Peyer's patch (tissue), 4 donors: Measurements from ENCODE around the gene PRR5L. TPM values are rescaled to one million over a fixed set of nuclear protein-coding genes. Genes with fewer than 3 reads are reported as not detected.

Experiments
- DNase-seq, 3 donors: peaks; one replicate each; pipeline ENCODE4 v3.0.0-alpha.2; 2017 to 2019
- H3K27ac ChIP-seq, 4 donors: fragments of 200-600 bp; sonication (generic); one replicate each; pipeline ENCODE4 v1.5.1; 2016 to 2019
- H3K27me3 ChIP-seq, 2 donors: fragments of 200-600 bp; sonication (generic); one replicate each; pipeline ENCODE4 v1.5.1; 2019
- H3K36me3 ChIP-seq, 3 donors: fragments of 200-600 bp; sonication (generic); one replicate each; pipeline ENCODE4 v1.5.1; 2016 to 2019
- H3K4me1 ChIP-seq, 4 donors: fragments of 200-600 bp; sonication (generic); one replicate each; pipeline ENCODE4 v1.5.1; 2016 to 2019
- H3K4me3 ChIP-seq, 4 donors: fragments of 200-600 bp; sonication (generic); 1 replicate in 3 of 4; 2 replicates in 1 of 4; pipeline ENCODE4 v1.5.1; 2016 to 2019; ENCODE audit warnings: mild to moderate bottlenecking in 1 of 4
- H3K9me3 ChIP-seq, 4 donors: fragments of 200-600 bp; sonication (generic); one replicate each; pipeline ENCODE4 v1.5.1; 2016 to 2019; ENCODE audit warnings: mild to moderate bottlenecking in 1 of 4
- CTCF ChIP-seq, 6 experiments: fragments of 450-650 bp in 4 of 6; fragments of 200-600 bp in 2 of 6; sonication (generic) in 1 of 6; IDR thresholded peaks; one replicate each; pipeline ENCODE4 v1.5.1; 2017 to 2019; ENCODE audit warnings: antibody characterized with exemption in 6 of 6, mild to moderate bottlenecking in 3 of 6, moderate library complexity in 1 of 6
- POLR2A ChIP-seq, 2 donors: fragments of 450-650 bp; IDR thresholded peaks; one replicate each; pipeline ENCODE4 v1.5.1; 2017; ENCODE audit warnings: antibody characterized with exemption in 2 of 2, mild to moderate bottlenecking in 2 of 2, moderate library complexity in 2 of 2
- total RNA-seq, 4 donors: library from RNA; depleted of rRNA; stranded (reverse); fragments of >200 nt; gene quantifications; one replicate each; pipeline ENCODE4 v1.1.0, GENCODE V29; 2016

Gene PRR5L
- total RNA-seq, 4 donors from 2014 or later: 74.3 to 100 (median 89.9) TPM

DNA sequence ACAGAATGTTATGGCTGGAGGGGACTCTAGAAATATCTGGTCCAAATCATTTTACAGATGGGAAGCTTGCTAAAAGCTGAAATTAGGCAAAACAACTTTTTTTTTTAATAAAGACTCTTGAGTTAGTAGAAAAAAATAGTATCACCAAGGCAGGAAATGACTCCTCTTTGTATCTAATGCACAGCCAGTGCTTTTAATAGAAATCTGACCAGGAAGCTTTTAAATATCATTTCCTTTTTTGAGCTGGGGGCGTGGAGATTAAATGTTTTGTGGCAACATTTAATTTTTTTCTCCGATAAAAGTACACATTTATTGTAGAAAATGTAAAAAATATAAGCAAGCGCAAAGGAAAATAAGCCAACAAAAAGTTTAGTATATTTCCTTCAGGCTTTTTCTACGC, 191.5 kb downstream of the PRR5L start:
- no peak for TF ChIP-seq CTCF (IDR thresholded peaks at IDR 0.05)
- no peak for TF ChIP-seq POLR2A (IDR thresholded peaks at IDR 0.05)
- no peaks in the 10 kb centered on the region for H3K27me3 ChIP-seq
- H3K27ac ChIP-seq: no peak overlapping the region
- H3K4me3 ChIP-seq: no peak overlapping the region
- H3K36me3 ChIP-seq: peaks cover 0 to 82% (median 0%) of the 10 kb centered on the region in 3 donors
- H3K4me1 ChIP-seq: peaks cover 0 to 4% (median 0%) of the 10 kb centered on the region in 4 donors
- H3K9me3 ChIP-seq: no peaks in the 10 kb centered on the region
- DNase-seq: no peak

- Histone ChIP-seq H3K27ac (no peak overlapping the region), H3K4me3 (no peak overlapping the region), H3K9me3 (no peaks in the 10 kb centered on the region), H3K4me1 (peaks cover 0 to 4% (median 0%) of the 10 kb centered on the region in 4 donors), H3K27me3 (no peaks in the 10 kb centered on the region), H3K36me3 (peaks cover 0 to 83% (median 0%) of the 10 kb centered on the region in 3 donors)
- no peak for DNase-seq
- no peak for TF ChIP-seq CTCF (IDR thresholded peaks at IDR 0.05)
- no peak for TF ChIP-seq POLR2A (IDR thresholded peaks at IDR 0.05)
Measured at GRCh38 chr11:36488096-36488495, 192.0 kb downstream of the PRR5L start.

- H3K4me1 ChIP-seq: peaks cover 0 to 4% (median 0%) of the 10 kb centered on the region in 4 donors
- no peak for DNase-seq
- no peak overlapping the region for H3K4me3 ChIP-seq
- no peaks in the 10 kb centered on the region for H3K27me3 ChIP-seq
- no peaks in the 10 kb centered on the region for H3K9me3 ChIP-seq
- H3K36me3 ChIP-seq: peaks cover 0 to 91% (median 0%) of the 10 kb centered on the region in 3 donors
- no peak for TF ChIP-seq POLR2A (IDR thresholded peaks at IDR 0.05)
- TF ChIP-seq CTCF (IDR thresholded peaks at IDR 0.05): no peak
- no peak overlapping the region for H3K27ac ChIP-seq
Measured at GRCh38 chr11:36490026-36490806, 194.1 kb downstream of the PRR5L start.

- H3K36me3 ChIP-seq: peaks cover 0 to 94% (median 0%) of the 10 kb centered on the region in 3 donors
- no peaks in the 10 kb centered on the region for H3K9me3 ChIP-seq
- no peak overlapping the region for H3K27ac ChIP-seq
- TF ChIP-seq CTCF (IDR thresholded peaks at IDR 0.05) (peak; percentile 52 to 82 (median 74)), POLR2A (IDR thresholded peaks at IDR 0.05) (no peak)
- H3K4me1 ChIP-seq: peaks cover 0 to 4% (median 0%) of the 10 kb centered on the region in 4 donors
- no peak overlapping the region for H3K4me3 ChIP-seq
- no peak for DNase-seq
- no peaks in the 10 kb centered on the region for H3K27me3 ChIP-seq
Measured at GRCh38 chr11:36492724-36493304, 196.7 kb downstream of the PRR5L start.

DNA sequence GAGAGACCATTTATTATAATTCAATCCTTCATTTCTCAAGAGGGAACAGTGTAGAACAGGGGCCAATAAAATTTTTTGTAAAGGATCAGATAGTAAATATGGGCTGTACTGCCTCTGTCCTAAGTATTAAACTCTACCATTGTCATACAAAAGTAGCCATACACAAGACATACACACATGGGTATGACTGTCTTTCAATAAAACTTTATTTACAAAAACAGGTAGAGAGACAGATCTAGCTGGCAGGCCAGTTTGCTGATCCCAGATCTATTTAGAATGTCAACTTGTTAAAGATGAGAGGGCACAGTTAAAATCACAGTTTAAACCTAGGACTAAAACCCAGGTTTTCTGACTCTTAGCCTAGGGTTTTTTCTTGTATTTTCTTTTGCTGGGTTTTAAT, 197.2 kb downstream of the PRR5L start:
- DNase-seq: no peak
- no peaks in the 10 kb centered on the region for H3K9me3 ChIP-seq
- H3K27ac ChIP-seq: no peak overlapping the region
- H3K4me1 ChIP-seq: no peaks in the 10 kb centered on the region
- TF ChIP-seq CTCF (IDR thresholded peaks at IDR 0.05): no peak
- no peak for TF ChIP-seq POLR2A (IDR thresholded peaks at IDR 0.05)
- H3K36me3 ChIP-seq: peaks cover 0 to 96% (median 0%) of the 10 kb centered on the region in 3 donors
- no peak overlapping the region for H3K4me3 ChIP-seq
- H3K27me3 ChIP-seq: no peaks in the 10 kb centered on the region
